ENCODE data around the gene SLIT3.
A peak's percentile ranks its signal among the peaks of the same experiment; 100 is the strongest.

SLIT3 gene

GRCh38 chr5:169126481-169127021 is 174.4 kb downstream of the SLIT3 start:
- H3K4me3 ChIP-seq (replicated peaks; ENCODE audit: low read depth, low read length): no peak overlapping the region
- DNase-seq (ENCODE audit: low read depth): no peak
- TF ChIP-seq CTCF (IDR thresholded peaks at IDR 0.05; ENCODE audit: low read length, missing control alignments): no peak

GRCh38 chr5:169125571-169125970 is 175.4 kb downstream of the SLIT3 start:
- DNase-seq (ENCODE audit: low read depth): no peak
- TF ChIP-seq CTCF (IDR thresholded peaks at IDR 0.05; ENCODE audit: low read length, missing control alignments): no peak
- no peak overlapping the region for H3K4me3 ChIP-seq (replicated peaks; ENCODE audit: low read depth, low read length)

GRCh38 chr5:169122951-169123350 is 178.0 kb downstream of the SLIT3 start:
- TF ChIP-seq CTCF (IDR thresholded peaks at IDR 0.05; ENCODE audit: low read length, missing control alignments): no peak
- no peak overlapping the region for H3K4me3 ChIP-seq (replicated peaks; ENCODE audit: low read depth, low read length)
- no peak for DNase-seq (ENCODE audit: low read depth)

GRCh38 chr5:169121630-169122420 is 179.1 kb downstream of the SLIT3 start:
- peak; percentile 76 for DNase-seq (ENCODE audit: low read depth)
- H3K4me3 ChIP-seq (replicated peaks; ENCODE audit: low read depth, low read length): no peak overlapping the region
- no peak for TF ChIP-seq CTCF (IDR thresholded peaks at IDR 0.05; ENCODE audit: low read length, missing control alignments)

GRCh38 chr5:169119288-169120048 is 181.5 kb downstream of the SLIT3 start:
- H3K4me3 ChIP-seq (replicated peaks; ENCODE audit: low read depth, low read length): no peak overlapping the region
- DNase-seq (ENCODE audit: low read depth): no peak
- TF ChIP-seq CTCF (IDR thresholded peaks at IDR 0.05; ENCODE audit: low read length, missing control alignments): no peak

- no peak for DNase-seq (ENCODE audit: low read depth)
- H3K4me3 ChIP-seq (replicated peaks; ENCODE audit: low read depth, low read length): no peak overlapping the region
- TF ChIP-seq CTCF (IDR thresholded peaks at IDR 0.05; ENCODE audit: low read length, missing control alignments): no peak
Measured at GRCh38 chr5:169116961-169117461, 183.9 kb downstream of the SLIT3 start.

Measured in fibroblast of pulmonary artery (primary cell).